HFF-Myc (cell line): Measurements from ENCODE around the gene ETNK2.

Experiments
- DNase-seq: peaks from one replicate; pipeline ENCODE4 v3.0.0-alpha.2; 2011; ENCODE audit warnings: low read depth; ENCODE audit errors: extremely low read depth
- H3K4me3 ChIP-seq: replicated peaks from 2 replicates; pipeline ENCODE4 v1.5.1; 2011; ENCODE audit warnings: low read depth, mild to moderate bottlenecking, control low read depth, low read length
- TF ChIP-seq, protein P1 (sequence below): IDR thresholded peaks from 2 replicates; pipeline ENCODE4 v1.5.1; 2012; ENCODE audit warnings: mild to moderate bottlenecking, low read depth, low read length, control low read depth; ENCODE audit errors: missing control alignments

Gene ETNK2

DNA sequence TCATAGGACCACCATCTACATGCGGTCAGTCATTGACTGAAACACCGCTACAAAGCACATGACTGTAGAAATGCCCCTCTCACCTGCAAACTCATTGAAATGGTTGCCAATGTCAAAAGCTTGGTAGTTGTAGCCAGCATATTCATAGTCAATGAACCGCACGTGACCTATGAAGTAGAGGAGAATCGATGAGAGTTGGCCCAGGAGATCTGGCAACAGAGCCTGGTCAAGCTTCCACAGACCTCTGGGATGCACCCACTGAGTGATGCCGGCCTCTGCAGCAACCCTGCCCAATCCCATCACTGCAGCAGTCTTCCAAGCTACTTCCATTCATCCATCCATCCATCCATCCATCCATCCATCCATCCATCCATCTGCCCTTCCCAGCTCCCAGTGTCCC is 11.9 kb downstream of the ETNK2 start:
- TF ChIP-seq, protein P1, sequence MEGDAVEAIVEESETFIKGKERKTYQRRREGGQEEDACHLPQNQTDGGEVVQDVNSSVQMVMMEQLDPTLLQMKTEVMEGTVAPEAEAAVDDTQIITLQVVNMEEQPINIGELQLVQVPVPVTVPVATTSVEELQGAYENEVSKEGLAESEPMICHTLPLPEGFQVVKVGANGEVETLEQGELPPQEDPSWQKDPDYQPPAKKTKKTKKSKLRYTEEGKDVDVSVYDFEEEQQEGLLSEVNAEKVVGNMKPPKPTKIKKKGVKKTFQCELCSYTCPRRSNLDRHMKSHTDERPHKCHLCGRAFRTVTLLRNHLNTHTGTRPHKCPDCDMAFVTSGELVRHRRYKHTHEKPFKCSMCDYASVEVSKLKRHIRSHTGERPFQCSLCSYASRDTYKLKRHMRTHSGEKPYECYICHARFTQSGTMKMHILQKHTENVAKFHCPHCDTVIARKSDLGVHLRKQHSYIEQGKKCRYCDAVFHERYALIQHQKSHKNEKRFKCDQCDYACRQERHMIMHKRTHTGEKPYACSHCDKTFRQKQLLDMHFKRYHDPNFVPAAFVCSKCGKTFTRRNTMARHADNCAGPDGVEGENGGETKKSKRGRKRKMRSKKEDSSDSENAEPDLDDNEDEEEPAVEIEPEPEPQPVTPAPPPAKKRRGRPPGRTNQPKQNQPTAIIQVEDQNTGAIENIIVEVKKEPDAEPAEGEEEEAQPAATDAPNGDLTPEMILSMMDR: no peak
- DNase-seq: no peak
- H3K4me3 ChIP-seq: no peak overlapping the region

DNA sequence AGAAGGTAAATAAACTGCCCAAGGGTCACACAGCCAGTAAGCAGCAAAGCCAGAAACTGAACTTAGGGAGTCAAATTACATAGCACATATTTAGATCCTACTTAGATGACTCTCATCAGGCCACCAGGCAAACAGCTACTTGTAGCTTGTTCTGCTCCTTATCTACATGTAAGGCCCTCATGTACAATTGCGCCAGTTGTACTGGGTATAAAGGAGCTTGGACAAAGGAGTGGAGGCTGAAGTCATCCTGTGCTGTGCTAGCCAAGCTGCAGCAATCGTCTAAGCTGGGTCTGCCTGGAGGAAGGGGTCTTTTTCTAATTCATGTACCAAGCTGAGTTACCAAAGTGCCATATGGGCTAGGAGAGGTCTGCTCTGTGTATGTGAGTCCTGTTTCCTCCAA is 12.8 kb downstream of the ETNK2 start:
- DNase-seq: no peak
- H3K4me3 ChIP-seq: no peak overlapping the region
- TF ChIP-seq, protein P1: no peak

DNA sequence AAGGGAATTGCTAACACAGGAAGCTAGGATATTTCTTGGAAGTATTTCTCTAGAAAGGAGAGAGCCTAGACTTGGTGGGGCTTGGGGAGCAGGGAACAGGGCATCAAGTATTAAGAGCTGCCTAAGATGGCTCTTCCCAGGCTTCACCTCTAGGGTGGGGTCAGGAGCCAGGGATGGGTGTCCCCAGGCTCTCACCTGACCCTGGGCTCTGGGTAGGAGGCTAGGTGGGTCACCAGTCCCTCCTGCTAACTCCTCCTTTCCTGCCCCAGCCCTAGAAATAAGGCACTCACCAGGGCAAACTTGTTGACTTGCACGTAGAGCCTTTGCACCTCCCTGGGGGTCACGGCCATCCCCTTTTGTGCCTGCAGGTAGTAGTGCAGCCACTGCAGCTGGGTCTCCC is 15.0 kb downstream of the ETNK2 start:
- no peak for DNase-seq
- H3K4me3 ChIP-seq: no peak overlapping the region
- TF ChIP-seq, protein P1: no peak

DNA sequence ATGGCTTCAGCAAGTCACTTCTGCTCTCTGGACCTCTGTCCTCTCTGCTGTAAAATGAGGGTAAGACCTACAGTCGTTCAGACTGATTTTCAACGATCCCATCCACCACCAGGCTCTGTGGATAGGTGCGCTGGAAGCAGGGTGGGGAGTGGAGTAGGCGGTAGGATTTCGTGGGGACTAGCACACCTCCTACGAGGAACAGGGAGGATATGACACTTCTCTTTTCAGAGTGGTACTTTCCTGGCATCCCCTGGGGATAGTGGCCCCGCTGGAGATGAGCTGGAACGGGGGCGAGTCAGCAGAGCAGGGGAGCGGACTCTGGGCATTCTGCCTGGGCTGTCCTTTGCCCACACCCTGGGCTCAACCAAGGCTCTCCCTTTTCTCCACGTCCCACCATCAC is 17.7 kb downstream of the ETNK2 start:
- DNase-seq: no peak
- TF ChIP-seq, protein P1: no peak
- H3K4me3 ChIP-seq: no peak overlapping the region

DNA sequence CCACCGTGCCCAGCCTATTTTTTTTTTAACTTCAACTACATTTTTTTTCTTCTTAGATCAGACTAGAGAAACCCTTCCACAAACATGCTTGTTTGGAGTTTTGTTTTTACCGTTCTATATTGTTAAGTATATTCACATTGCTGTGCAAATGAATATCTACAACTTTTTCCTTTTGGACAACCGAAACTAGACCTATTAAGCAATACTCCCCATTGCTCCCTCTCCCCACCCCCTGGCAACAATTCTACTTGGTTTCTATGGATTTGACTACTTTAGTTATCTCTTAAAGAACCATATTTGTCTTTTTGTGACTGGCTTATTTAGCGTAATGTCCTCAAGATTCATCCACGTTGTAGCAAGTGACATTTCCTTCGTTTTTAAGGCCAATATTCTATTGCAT is 19.1 kb downstream of the ETNK2 start:
- TF ChIP-seq, protein P1: no peak
- no peak for DNase-seq
- H3K4me3 ChIP-seq: no peak overlapping the region

DNA sequence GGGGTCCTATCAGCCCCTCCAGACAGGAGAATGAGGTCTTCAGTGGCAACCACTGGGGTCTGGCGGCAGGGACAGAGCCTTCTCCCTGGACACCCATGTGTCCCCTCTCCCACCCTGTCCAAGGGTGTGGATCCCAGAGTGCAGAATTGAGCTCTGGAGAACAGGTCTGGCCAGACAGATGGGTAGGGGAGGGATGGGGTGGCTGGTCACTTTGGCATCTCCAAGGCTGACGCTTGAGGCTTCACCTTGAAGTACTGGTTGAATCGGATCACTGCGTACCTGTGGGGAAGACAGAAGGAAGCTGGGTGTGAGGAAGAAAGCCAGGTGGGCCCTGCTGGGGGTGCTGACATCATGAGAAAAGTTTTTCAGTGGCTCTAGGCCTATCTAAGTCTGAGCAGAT is 19.9 kb downstream of the ETNK2 start:
- DNase-seq: no peak
- no peak overlapping the region for H3K4me3 ChIP-seq
- TF ChIP-seq, protein P1: no peak

DNA sequence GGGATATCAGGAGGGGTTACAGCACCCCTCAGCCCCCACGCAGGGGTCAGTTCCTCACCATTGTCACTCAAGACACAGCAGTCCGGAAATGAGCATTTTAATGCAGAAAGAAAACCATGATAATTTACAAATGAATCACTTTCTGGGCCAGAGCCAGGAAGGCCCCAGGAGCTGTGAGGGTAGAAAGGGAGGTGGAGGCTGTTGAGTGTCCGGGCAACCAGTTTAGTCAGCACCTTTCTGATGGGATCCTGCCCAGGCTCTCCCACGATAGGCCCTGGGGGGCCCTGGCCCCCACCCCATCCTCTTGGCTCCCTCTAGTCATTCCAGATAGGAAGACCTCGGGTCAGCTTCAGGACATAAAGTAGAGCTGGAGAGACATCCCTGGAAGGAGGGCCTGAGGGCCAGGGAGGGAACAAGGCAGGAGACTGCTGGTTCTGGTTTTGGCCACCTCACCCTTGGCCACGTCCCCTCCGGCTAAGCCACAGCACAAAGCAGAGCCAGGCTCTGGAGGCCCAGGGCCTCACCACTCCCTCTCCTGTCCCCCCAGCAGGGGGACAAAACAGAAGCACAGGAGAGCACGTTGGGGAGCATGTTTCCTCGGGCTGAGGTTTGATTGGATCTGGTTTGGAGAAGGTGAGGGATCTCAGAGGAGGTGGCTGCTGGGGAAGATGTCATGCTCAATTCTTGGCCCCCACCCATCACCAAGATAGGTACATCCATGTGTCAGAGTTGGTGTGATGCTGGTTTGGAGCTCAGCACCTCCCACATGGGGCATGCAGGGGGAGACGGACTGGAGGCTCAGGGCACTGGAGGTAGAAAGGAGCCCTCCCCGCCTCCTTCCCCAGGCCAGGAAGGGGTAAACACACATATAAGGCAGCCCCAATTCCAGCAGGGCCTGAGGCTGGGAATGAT is 20.6 kb downstream of the ETNK2 start:
- TF ChIP-seq, protein P1: peak; percentile 29
- H3K4me3 ChIP-seq: no peak overlapping the region
- DNase-seq: peak; percentile 75
